NCI-H1092 treated with DMSO at 0.1 percent for 48 hours (cell line): ENCODE measurements around the gene DNAJA3.

Experiments
- DNase-seq: peaks from one replicate; lab custom pipeline; 2025; lab: John Stamatoyannopoulos, UW

DNAJA3 gene

GRCh38 chr16:4435337-4436067 lies 9.8 kb downstream of the DNAJA3 start:
- DNase-seq: no peak

- no peak for DNase-seq
Measured at GRCh38 chr16:4437366-4437765, 11.7 kb downstream of the DNAJA3 start.

GRCh38 chr16:4442371-4442770 lies 16.7 kb downstream of the DNAJA3 start:
- DNase-seq: no peak

GRCh38 chr16:4443271-4443670 lies 17.6 kb downstream of the DNAJA3 start:
- no peak for DNase-seq

GRCh38 chr16:4443986-4444385 lies 18.3 kb downstream of the DNAJA3 start:
- no peak for DNase-seq

GRCh38 chr16:4450430-4450829 lies 24.8 kb downstream of the DNAJA3 start:
- no peak for DNase-seq

GRCh38 chr16:4450931-4451519 lies 25.4 kb downstream of the DNAJA3 start:
- no peak for DNase-seq

- no peak for DNase-seq
Measured at GRCh38 chr16:4452674-4453073, 27.0 kb downstream of the DNAJA3 start.

- no peak for DNase-seq
Measured at GRCh38 chr16:4454623-4455022, 29.0 kb downstream of the DNAJA3 start.

GRCh38 chr16:4455081-4455480 lies 29.4 kb downstream of the DNAJA3 start:
- DNase-seq: no peak

GRCh38 chr16:4455951-4456350 lies 30.3 kb downstream of the DNAJA3 start:
- no peak for DNase-seq

- DNase-seq: no peak
Measured at GRCh38 chr16:4460936-4461249, 35.2 kb downstream of the DNAJA3 start.

GRCh38 chr16:4461250-4462085 lies 35.8 kb downstream of the DNAJA3 start:
- no peak for DNase-seq

- DNase-seq: no peak
Measured at GRCh38 chr16:4463522-4464163, 38.0 kb downstream of the DNAJA3 start.

- no peak for DNase-seq
Measured at GRCh38 chr16:4465977-4466779, 40.5 kb downstream of the DNAJA3 start.

GRCh38 chr16:4467916-4468315 lies 42.2 kb downstream of the DNAJA3 start:
- no peak for DNase-seq

- no peak for DNase-seq
Measured at GRCh38 chr16:4468972-4469371, 43.3 kb downstream of the DNAJA3 start.

- no peak for DNase-seq
Measured at GRCh38 chr16:4471869-4472268, 46.2 kb downstream of the DNAJA3 start.

- no peak for DNase-seq
Measured at GRCh38 chr16:4472880-4473279, 47.2 kb downstream of the DNAJA3 start.

- peak; percentile 93 for DNase-seq
Measured at GRCh38 chr16:4474192-4474961, 48.7 kb downstream of the DNAJA3 start, which contains the start of gene NMRAL1. NMRAL1 (minus strand) TSS chr16:4474625; CDS start chr16:4474132, 493 bp downstream.
